SH-SY5Y (cell line): Measurements from ENCODE around the gene ZFYVE27.

Experiments
- GATA2 ChIP-seq: IDR thresholded peaks from 2 replicates; pipeline ENCODE4 v1.6.1; 2011; ENCODE audit warnings: mild to moderate bottlenecking, low read depth, low read length
- GATA3 ChIP-seq: IDR thresholded peaks from 2 replicates; pipeline ENCODE4 v1.6.1; 2011; ENCODE audit warnings: low read depth, mild to moderate bottlenecking, low read length, moderate library complexity

DNA sequence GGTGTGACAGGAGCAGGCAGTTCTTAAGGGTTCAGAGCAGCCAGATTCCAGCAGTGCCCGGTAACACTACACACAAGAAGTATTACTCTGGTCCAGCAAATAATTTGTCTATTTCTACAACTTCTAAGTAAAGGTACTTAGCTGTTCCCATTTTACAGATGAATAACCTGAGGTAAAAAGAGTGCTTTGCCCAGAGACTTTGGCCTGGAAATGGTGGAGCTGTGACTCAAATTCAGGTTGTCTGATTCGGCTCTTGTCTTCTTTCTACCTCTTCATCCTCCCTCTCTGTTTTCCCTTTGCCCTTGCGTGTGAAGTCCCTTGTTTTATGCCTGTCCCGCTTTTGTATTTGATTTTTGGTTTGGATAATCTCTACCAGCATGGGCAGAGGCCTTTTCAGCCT lies 17.8 kb downstream of the ZFYVE27 start:
- TF ChIP-seq GATA2 (no peak), GATA3 (no peak)
